Lower leg skin (tissue), 4 donors: Measurements from ENCODE around the gene LGALS7. TPM values are rescaled to one million over a fixed set of nuclear protein-coding genes. Genes with fewer than 3 reads are reported as not detected.

Source experiments
- DNase-seq, 2 donors: peaks; one replicate each; pipeline ENCODE4 v3.0.0-alpha.2; 2019; ENCODE audit warnings: low spot score in 2 of 2
- H3K4me3 ChIP-seq: fragments of 200-600 bp; sonication (generic); 2 replicates; pipeline ENCODE4 v1.5.1; 2017; ENCODE audit warnings: mild to moderate bottlenecking, low read depth; ENCODE audit not compliant: poor library complexity, severe bottlenecking
- CTCF ChIP-seq, 3 donors: fragments of 450-650 bp; IDR thresholded peaks; one replicate each; pipeline ENCODE4 v1.5.1; 2016; ENCODE audit warnings: antibody characterized with exemption in 3 of 3, mild to moderate bottlenecking in 3 of 3, moderate library complexity in 2 of 3
- POLR2A ChIP-seq, 2 donors: fragments of 450-650 bp; IDR thresholded peaks; one replicate each; pipeline ENCODE4 v1.6.1; 2016 to 2017; ENCODE audit warnings: antibody characterized with exemption in 2 of 2, mild to moderate bottlenecking in 1 of 2, moderate library complexity in 1 of 2
- WGBS, 2 donors: methylation state at CpG; one replicate each; pipeline ENCODE4 v1.1.5; 2018; 5-methylcytosine and 5-hydroxymethylcytosine counted together
- intact Hi-C: fragments of 100-400 bp; cut with DNase I; formaldehyde crosslinking; loops from one replicate; pipeline ENCODE4 v1.15.0; 2023; ENCODE audit warnings: low total_unique reads
- total RNA-seq, 4 donors: library from RNA; depleted of rRNA; stranded (reverse); fragments of >200 nt; gene quantifications; one replicate each; pipeline ENCODE4 v1.1.0, GENCODE V29; 2016

The LGALS7 gene
- total RNA-seq, 4 donors from 2014 or later: 36.0 to 1,062 (median 348) TPM

- no peak overlapping the region for H3K4me3 ChIP-seq
- no peak for TF ChIP-seq POLR2A (IDR thresholded peaks at IDR 0.05)
- TF ChIP-seq CTCF (IDR thresholded peaks at IDR 0.05): no peak
- DNase-seq: no peak
- 90 to 96% methylated on average over 9 to 10 of the region's 10 CpGs for WGBS, 2 donors
- intact Hi-C loops: loop anchor here (10.0 kb wide), 1 partner anchor 202 kb away; no protein-coding TSS in a partner anchor
Measured at GRCh38 chr19:38722947-38723605, 50.2 kb downstream of the LGALS7 start.

GRCh38 chr19:38721979-38722773, 51.1 kb downstream of the LGALS7 start:
- intact Hi-C loops: loop anchor here (10.0 kb wide), 1 partner anchor 203 kb away; no protein-coding TSS in a partner anchor
- DNase-seq: no peak
- TF ChIP-seq POLR2A (IDR thresholded peaks at IDR 0.05) (no peak), CTCF (IDR thresholded peaks at IDR 0.05) (no peak)
- WGBS, 2 donors: 68 to 75% methylated on average over 17 of the region's 17 CpGs
- H3K4me3 ChIP-seq: no peak overlapping the region

- H3K4me3 ChIP-seq: no peak overlapping the region
- intact Hi-C loops: loop anchor here (10.0 kb wide), 1 partner anchor 203 kb away; no protein-coding TSS in a partner anchor
- no peak for DNase-seq
- WGBS, 2 donors: 80 to 100% methylated on average over 2 to 20 of the region's 20 CpGs
- TF ChIP-seq POLR2A (IDR thresholded peaks at IDR 0.05): no peak
- TF ChIP-seq CTCF (IDR thresholded peaks at IDR 0.05): no peak
Measured at GRCh38 chr19:38721496-38721895, 51.8 kb downstream of the LGALS7 start.

Other genes starting within 250 kb of the LGALS7 start
- gene MAP4K1, start 155.6 kb downstream of the LGALS7 start, total RNA-seq: 1 to 10 TPM in 3 of 4 donors, under 1 TPM in 1; 0.80 to 9.8 (median 5.6) TPM
- 100 to 1,000 TPM; 417 to 543 (median 453) TPM for gene EIF3K, start 154.3 kb downstream of the LGALS7 start, total RNA-seq
- gene ACTN4, start 125.9 kb downstream of the LGALS7 start, total RNA-seq: 100 to 1,000 TPM; 411 to 572 (median 469) TPM
- 10 to 100 TPM in 3 of 4 donors, 1 to 10 TPM in 1; 7.6 to 20.0 (median 12.9) TPM for gene CAPN12, start 29.0 kb downstream of the LGALS7 start, total RNA-seq
- 1,000 to 10,000 TPM; 3,936 to 6,716 (median 4,891) TPM for gene LGALS7B, start 15.7 kb upstream of the LGALS7 start, total RNA-seq
- gene LGALS4, start 39.4 kb upstream of the LGALS7 start, total RNA-seq: 1 to 10 TPM; 1.1 to 2.7 (median 1.9) TPM
- 100 to 1,000 TPM in 2 of 4 donors, 10 to 100 TPM in 2; 59.4 to 197 (median 109) TPM for gene ECH1, start 58.3 kb upstream of the LGALS7 start, total RNA-seq
- gene HNRNPL, start 76.5 kb upstream of the LGALS7 start, total RNA-seq: 100 to 1,000 TPM; 147 to 203 (median 177) TPM
- gene RINL, start 104.8 kb upstream of the LGALS7 start, total RNA-seq: 10 to 100 TPM in 3 of 4 donors, 1 to 10 TPM in 1; 5.5 to 14.0 (median 11.6) TPM
- gene SIRT2, start 126.1 kb upstream of the LGALS7 start, total RNA-seq: 100 to 1,000 TPM in 2 of 4 donors, 10 to 100 TPM in 2; 84.6 to 119 (median 101) TPM
- gene NFKBIB, start 126.5 kb upstream of the LGALS7 start, total RNA-seq: 10 to 100 TPM; 26.9 to 51.2 (median 31.5) TPM
- 1 to 10 TPM; 3.3 to 8.7 (median 3.4) TPM for gene CCER2, start 138.7 kb upstream of the LGALS7 start, total RNA-seq
- gene SARS2, start 157.2 kb upstream of the LGALS7 start, total RNA-seq: 10 to 100 TPM; 11.7 to 23.3 (median 20.0) TPM
- gene MRPS12, start 157.4 kb upstream of the LGALS7 start, total RNA-seq: 10 to 100 TPM; 26.8 to 31.8 (median 30.0) TPM
- gene FBXO17, start 202.2 kb upstream of the LGALS7 start, total RNA-seq: 10 to 100 TPM; 13.2 to 46.5 (median 34.3) TPM